GM21717 (cell line): ENCODE results near the gene TMUB1.

Experiments
- ATAC-seq: cut with Tn5 transposase; IDR thresholded peaks from one replicate; pipeline ENCODE4 v1.9.1; 2021; ENCODE audit warnings: mild to moderate bottlenecking, moderate library complexity; ENCODE audit not compliant: unreplicated experiment

The TMUB1 gene

GRCh38 chr7:151071032-151071866, 12.0 kb downstream of the TMUB1 start:
- ATAC-seq, result no peak

- ATAC-seq, result no peak
These were observed 12.7 kb downstream of the TMUB1 start for GRCh38 chr7:151070574-151070960.

GRCh38 chr7:151069841-151070573, 13.3 kb downstream of the TMUB1 start:
- no peak for ATAC-seq

- no peak for ATAC-seq
These were observed 15.1 kb downstream of the TMUB1 start for GRCh38 chr7:151068069-151068773.

GRCh38 chr7:151066273-151066974, 16.9 kb downstream of the TMUB1 start:
- ATAC-seq, result no peak

GRCh38 chr7:151065516-151065915, 17.8 kb downstream of the TMUB1 start:
- ATAC-seq, result no peak

- no peak for ATAC-seq
These were observed 18.3 kb downstream of the TMUB1 start for GRCh38 chr7:151064993-151065392.

GRCh38 chr7:151064454-151064853, 18.8 kb downstream of the TMUB1 start:
- ATAC-seq, result no peak

- no peak for ATAC-seq
These were observed 20.1 kb downstream of the TMUB1 start for GRCh38 chr7:151063212-151063561.

- no peak for ATAC-seq
These were observed 20.7 kb downstream of the TMUB1 start for GRCh38 chr7:151062399-151063211.

- no peak for ATAC-seq
These were observed 21.2 kb downstream of the TMUB1 start for GRCh38 chr7:151062111-151062398.

GRCh38 chr7:151061213-151062110, 21.8 kb downstream of the TMUB1 start:
- no peak for ATAC-seq

- no peak for ATAC-seq
These were observed 22.7 kb downstream of the TMUB1 start for GRCh38 chr7:151060416-151061212.

GRCh38 chr7:151060113-151060415, 23.2 kb downstream of the TMUB1 start:
- no peak for ATAC-seq

GRCh38 chr7:151059367-151060112, 23.8 kb downstream of the TMUB1 start, which contains the start of gene SLC4A2:
SLC4A2 (plus strand) TSS chr7:151059589; CDS start chr7:151061988, 2,399 bp downstream.
- peak; percentile 30 for ATAC-seq

GRCh38 chr7:151058781-151059366, 24.4 kb downstream of the TMUB1 start:
- ATAC-seq, result no peak

- ATAC-seq, result peak; percentile 87
These were observed 25.1 kb downstream of the TMUB1 start for GRCh38 chr7:151057989-151058780.
